ENCODE results near the gene DNAJB4.

DNA sequence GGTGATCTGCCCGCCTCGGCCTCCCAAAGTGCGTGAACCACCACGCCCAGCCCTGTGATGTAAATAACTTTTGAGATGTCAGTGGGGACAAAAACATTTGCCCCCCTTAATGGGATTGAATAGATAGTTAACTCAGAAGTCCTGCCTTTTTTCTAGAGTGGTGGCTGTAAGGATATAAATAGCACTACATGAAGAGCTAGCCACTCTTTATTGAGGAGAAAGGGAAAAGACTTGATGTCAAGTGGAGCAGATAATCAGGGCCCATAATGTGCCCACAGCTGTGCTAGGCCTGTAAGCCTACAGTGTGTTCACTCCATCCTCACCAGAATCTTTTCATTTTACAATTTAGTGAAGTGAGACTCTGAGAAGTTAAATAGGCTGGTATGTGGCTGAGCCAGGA, 44.7 kb downstream of the DNAJB4 start:
- TF ChIP-seq, protein P1, sequence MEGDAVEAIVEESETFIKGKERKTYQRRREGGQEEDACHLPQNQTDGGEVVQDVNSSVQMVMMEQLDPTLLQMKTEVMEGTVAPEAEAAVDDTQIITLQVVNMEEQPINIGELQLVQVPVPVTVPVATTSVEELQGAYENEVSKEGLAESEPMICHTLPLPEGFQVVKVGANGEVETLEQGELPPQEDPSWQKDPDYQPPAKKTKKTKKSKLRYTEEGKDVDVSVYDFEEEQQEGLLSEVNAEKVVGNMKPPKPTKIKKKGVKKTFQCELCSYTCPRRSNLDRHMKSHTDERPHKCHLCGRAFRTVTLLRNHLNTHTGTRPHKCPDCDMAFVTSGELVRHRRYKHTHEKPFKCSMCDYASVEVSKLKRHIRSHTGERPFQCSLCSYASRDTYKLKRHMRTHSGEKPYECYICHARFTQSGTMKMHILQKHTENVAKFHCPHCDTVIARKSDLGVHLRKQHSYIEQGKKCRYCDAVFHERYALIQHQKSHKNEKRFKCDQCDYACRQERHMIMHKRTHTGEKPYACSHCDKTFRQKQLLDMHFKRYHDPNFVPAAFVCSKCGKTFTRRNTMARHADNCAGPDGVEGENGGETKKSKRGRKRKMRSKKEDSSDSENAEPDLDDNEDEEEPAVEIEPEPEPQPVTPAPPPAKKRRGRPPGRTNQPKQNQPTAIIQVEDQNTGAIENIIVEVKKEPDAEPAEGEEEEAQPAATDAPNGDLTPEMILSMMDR (IDR thresholded peaks at IDR 0.05; ENCODE audit: low read depth, low read length), result no peak
- no peak for TF ChIP-seq EZH2phosphoT487 (IDR thresholded peaks at IDR 0.05; ENCODE audit: low read depth)
